Uterus (tissue), 4 donors: ENCODE data around the gene ADIPOR2. TPM values are rescaled to one million over a fixed set of nuclear protein-coding genes. Genes with fewer than 3 reads are reported as not detected.

ENCODE experiments used
- DNase-seq, 2 donors: peaks; one replicate each; pipeline ENCODE4 v3.0.0-alpha.2; 2019 to 2020
- H3K27ac ChIP-seq, 2 donors: fragments of 200-600 bp; sonication (generic); 1 replicate in 1 of 2; 2 replicates in 1 of 2; pipeline ENCODE4 v1.5.1; 2016 to 2018
- H3K27me3 ChIP-seq, 2 donors: fragments of 200-600 bp; sonication (generic); one replicate each; pipeline ENCODE4 v1.5.1; 2018 to 2019; ENCODE audit warnings: control low read depth in 1 of 2
- H3K36me3 ChIP-seq, 2 donors: fragments of 200-600 bp; sonication (generic); one replicate each; pipeline ENCODE4 v1.5.1; 2019; ENCODE audit warnings: control low read depth in 1 of 2
- H3K4me1 ChIP-seq, 2 donors: fragments of 200-600 bp; sonication (generic); one replicate each; pipeline ENCODE4 v1.5.1; 2018 to 2019; ENCODE audit warnings: control low read depth in 1 of 2
- H3K4me3 ChIP-seq, 2 donors: fragments of 200-600 bp; sonication (generic); 1 replicate in 1 of 2; 2 replicates in 1 of 2; pipeline ENCODE4 v1.5.1; 2018 to 2019; ENCODE audit warnings: mild to moderate bottlenecking in 1 of 2
- H3K9me3 ChIP-seq, 2 donors: fragments of 200-600 bp; sonication (generic); one replicate each; pipeline ENCODE4 v1.5.1; 2019; ENCODE audit warnings: control low read depth in 1 of 2
- CTCF ChIP-seq, 4 experiments: fragments of 200-600 bp in 2 of 4; fragments of 450-650 bp in 2 of 4; sonication (generic) in 2 of 4; IDR thresholded peaks; one replicate each; pipeline ENCODE4 v1.5.1; 2016 to 2019; ENCODE audit warnings: antibody characterized with exemption in 4 of 4, mild to moderate bottlenecking in 2 of 4, moderate library complexity in 1 of 4
- POLR2A ChIP-seq, 2 donors: fragments of 450-650 bp; IDR thresholded peaks; one replicate each; pipeline ENCODE4 v1.6.1; 2016; ENCODE audit warnings: antibody characterized with exemption in 2 of 2, mild to moderate bottlenecking in 1 of 2, moderate library complexity in 1 of 2
- intact Hi-C: fragments of 100-400 bp; cut with DNase I; formaldehyde crosslinking; loops from one replicate; pipeline ENCODE4 v1.15.1; 2023; ENCODE audit warnings: low total_unique reads
- total RNA-seq, 4 donors: library from RNA; depleted of rRNA in 3 of 4; stranded (reverse); fragments of >200 nt in 3 of 4; gene quantifications; one replicate each; pipeline versions ENCODE4 v1.1.0 to v1.2.4, GENCODE V29; 2014 to 2023
- donor health status: DM: yes; HTN: yes; CAD: no.

Gene ADIPOR2
- total RNA-seq: 10 to 100 TPM; 30.3 to 71.2 (median 42.3) TPM

GRCh38 chr12:1690578-1691122 lies at the start of gene ADIPOR2:
ADIPOR2 (plus strand) TSS chr12:1691070; CDS start chr12:1754344, 63,274 bp downstream.
- Histone ChIP-seq H3K27ac (peak within 1 kb of the TSS; percentile 93 to 96), H3K36me3 (no peaks in the 10 kb centered on the region), H3K4me3 (peak within 1 kb of the TSS; percentile 94 to 98), H3K4me1 (no peaks in the 10 kb centered on the region), H3K27me3 (no peaks in the 10 kb centered on the region), H3K9me3 (no peaks in the 10 kb centered on the region)
- TF ChIP-seq POLR2A (IDR thresholded peaks at IDR 0.05): peak; percentile 93 to 95
- no peak for TF ChIP-seq CTCF (IDR thresholded peaks at IDR 0.05)
- DNase-seq: peak; percentile 94 to 95
- intact Hi-C loops: no loop called here

GRCh38 chr12:1642513-1642912 lies 48.4 kb upstream of the ADIPOR2 start:
- Histone ChIP-seq H3K27me3 (no peaks in the 10 kb centered on the region), H3K27ac (no peak overlapping the region), H3K4me1 (no peaks in the 10 kb centered on the region), H3K9me3 (no peaks in the 10 kb centered on the region), H3K4me3 (no peak overlapping the region), H3K36me3 (no peaks in the 10 kb centered on the region)
- TF ChIP-seq POLR2A (IDR thresholded peaks at IDR 0.05) (no peak), CTCF (IDR thresholded peaks at IDR 0.05) (no peak)
- DNase-seq: no peak
- intact Hi-C loops: no loop called here

- H3K9me3 ChIP-seq: no peaks in the 10 kb centered on the region
- no peak for DNase-seq
- intact Hi-C loops: no loop called here
- H3K4me3 ChIP-seq: no peak overlapping the region
- H3K4me1 ChIP-seq: no peaks in the 10 kb centered on the region
- H3K27ac ChIP-seq: no peak overlapping the region
- no peaks in the 10 kb centered on the region for H3K27me3 ChIP-seq
- no peaks in the 10 kb centered on the region for H3K36me3 ChIP-seq
- TF ChIP-seq CTCF (IDR thresholded peaks at IDR 0.05) (no peak), POLR2A (IDR thresholded peaks at IDR 0.05) (no peak)
Observed at GRCh38 chr12:1643043-1643442, 47.8 kb upstream of the ADIPOR2 start.

- no peak for TF ChIP-seq POLR2A (IDR thresholded peaks at IDR 0.05)
- no peak for TF ChIP-seq CTCF (IDR thresholded peaks at IDR 0.05)
- Histone ChIP-seq H3K4me1 (no peaks in the 10 kb centered on the region), H3K9me3 (no peaks in the 10 kb centered on the region), H3K4me3 (no peak overlapping the region), H3K36me3 (no peaks in the 10 kb centered on the region), H3K27ac (no peak overlapping the region), H3K27me3 (no peaks in the 10 kb centered on the region)
- intact Hi-C loops: no loop called here
- no peak for DNase-seq
Observed at GRCh38 chr12:1643905-1644533, 46.9 kb upstream of the ADIPOR2 start.

- DNase-seq: peak; percentile 71 to 82
- no peaks in the 10 kb centered on the region for H3K36me3 ChIP-seq
- no peak for TF ChIP-seq POLR2A (IDR thresholded peaks at IDR 0.05)
- TF ChIP-seq CTCF (IDR thresholded peaks at IDR 0.05): no peak
- H3K9me3 ChIP-seq: no peaks in the 10 kb centered on the region
- H3K4me1 ChIP-seq: no peaks in the 10 kb centered on the region
- intact Hi-C loops: no loop called here
- H3K27ac ChIP-seq: no peak overlapping the region
- no peaks in the 10 kb centered on the region for H3K27me3 ChIP-seq
- no peak overlapping the region for H3K4me3 ChIP-seq
Observed at GRCh38 chr12:1644534-1645438, 46.1 kb upstream of the ADIPOR2 start.
